SK-N-SH treated with all-trans-retinoic acid at 6 μM for 48 hours (cell line): ENCODE results near the gene SEMA4D.

Experiments
- ATAC-seq: fragments of 200-7000 bp; cut with Tn5 transposase; 3 replicates; pipeline ENCODE4 v1.9.1; 2020; ENCODE audit warnings: mild to moderate bottlenecking, moderate library complexity
- ARNTL ChIP-seq: fragments of 450-650 bp; formaldehyde crosslinking; IDR thresholded peaks from 2 replicates; pipeline ENCODE4 v1.5.0; 2020; ENCODE audit warnings: low read depth, mild to moderate bottlenecking, moderate library complexity, borderline replicate concordance
- BACH2 ChIP-seq: fragments of 250-450 bp; sonication (Bioruptor Pico); IDR thresholded peaks from 2 replicates; pipeline ENCODE4 v1.9.0; 2021; ENCODE audit warnings: mild to moderate bottlenecking, borderline replicate concordance
- CSRNP3 ChIP-seq: fragments of 250-450 bp; sonication (Bioruptor Pico); IDR thresholded peaks from 2 replicates; pipeline ENCODE4 v1.5.1; 2021; ENCODE audit warnings: mild to moderate bottlenecking, moderate library complexity
- ESRRG ChIP-seq: fragments of 250-450 bp; sonication (Bioruptor Pico); IDR thresholded peaks from 2 replicates; pipeline ENCODE4 v1.6.1; 2021; ENCODE audit warnings: mild to moderate bottlenecking
- GLIS3 ChIP-seq: fragments of 250-450 bp; sonication (Bioruptor Pico); IDR thresholded peaks from 2 replicates; pipeline ENCODE4 v1.5.0; 2020; ENCODE audit warnings: mild to moderate bottlenecking, moderate library complexity
- ISL1 ChIP-seq: fragments of 250-450 bp; sonication (Bioruptor Pico); IDR thresholded peaks from 2 replicates; pipeline ENCODE4 v2.1.2; 2022; ENCODE audit warnings: mild to moderate bottlenecking, moderate library complexity
- OSR1 ChIP-seq: fragments of 250-450 bp; sonication (Bioruptor Pico); IDR thresholded peaks from 2 replicates; pipeline ENCODE4 v1.8.0; 2022; ENCODE audit warnings: moderate library complexity, mild to moderate bottlenecking, inconsistent platforms
- PPARA ChIP-seq: fragments of 250-450 bp; sonication (Bioruptor Pico); IDR thresholded peaks from 2 replicates; pipeline ENCODE4 v1.5.0; 2020; ENCODE audit warnings: mild to moderate bottlenecking, borderline replicate concordance
- RARB ChIP-seq: fragments of 250-450 bp; sonication (Bioruptor Pico); IDR thresholded peaks from 2 replicates; pipeline ENCODE4 v1.8.0; 2021; ENCODE audit warnings: mild to moderate bottlenecking, moderate library complexity
- SNAI2 ChIP-seq: fragments of 250-450 bp; sonication (Bioruptor Pico); IDR thresholded peaks from 2 replicates; pipeline ENCODE4 v1.5.0; 2020; ENCODE audit warnings: mild to moderate bottlenecking, moderate library complexity
- TCF4 ChIP-seq: fragments of 250-450 bp; sonication (Bioruptor Pico); IDR thresholded peaks from 2 replicates; pipeline ENCODE4 v1.8.0; 2021; ENCODE audit warnings: mild to moderate bottlenecking, moderate library complexity, borderline replicate concordance
- TOX ChIP-seq: fragments of 250-450 bp; sonication (Bioruptor Pico); IDR thresholded peaks from 2 replicates; pipeline ENCODE4 v1.8.0; 2021; ENCODE audit warnings: mild to moderate bottlenecking, moderate library complexity, borderline replicate concordance
- ZC3H10 ChIP-seq: fragments of 250-450 bp; sonication (Bioruptor Pico); IDR thresholded peaks from 2 replicates; pipeline ENCODE4 v1.5.1; 2021; ENCODE audit warnings: mild to moderate bottlenecking, moderate library complexity
- ZFP3 ChIP-seq: fragments of 250-450 bp; sonication (Bioruptor Pico); IDR thresholded peaks from 2 replicates; pipeline ENCODE4 v1.5.0; 2020; ENCODE audit warnings: mild to moderate bottlenecking, moderate library complexity
- ZFP30 ChIP-seq: fragments of 450-650 bp; formaldehyde crosslinking; IDR thresholded peaks from 2 replicates; pipeline ENCODE4 v1.5.0; 2022; ENCODE audit warnings: mild to moderate bottlenecking, moderate library complexity
- ZNF565 ChIP-seq: fragments of 450-650 bp; formaldehyde crosslinking; conservative IDR thresholded peaks from 2 replicates; pipeline ENCODE4 v1.5.0; 2020; ENCODE audit warnings: low read depth, mild to moderate bottlenecking, moderate library complexity
- ZNF70 ChIP-seq: fragments of 450-650 bp; formaldehyde crosslinking; IDR thresholded peaks from 2 replicates; pipeline ENCODE4 v1.5.0; 2020; ENCODE audit warnings: mild to moderate bottlenecking, moderate library complexity
- ZNF8 ChIP-seq: fragments of 450-650 bp; formaldehyde crosslinking; IDR thresholded peaks from 2 replicates; pipeline ENCODE4 v1.5.0; 2020; ENCODE audit warnings: mild to moderate bottlenecking, moderate library complexity
- TF ChIP-seq, protein P1 (sequence below): fragments of 250-450 bp; sonication (Bioruptor Pico); IDR thresholded peaks from 2 replicates; pipeline ENCODE4 v1.8.0; 2021; ENCODE audit warnings: low read depth, mild to moderate bottlenecking, moderate library complexity, borderline replicate concordance
- TF ChIP-seq, protein P2 (sequence below): fragments of 250-450 bp; sonication (Bioruptor Pico); IDR thresholded peaks from 2 replicates; pipeline ENCODE4 v1.5.1; 2020; ENCODE audit warnings: low read depth, mild to moderate bottlenecking, moderate library complexity
- TF ChIP-seq, protein P3 (sequence below): fragments of 250-450 bp; sonication (Bioruptor Pico); IDR thresholded peaks from 2 replicates; pipeline ENCODE4 v1.8.0; 2020; ENCODE audit warnings: mild to moderate bottlenecking, moderate library complexity, borderline replicate concordance
- TF ChIP-seq, protein P4 (sequence below): fragments of 250-450 bp; sonication (Bioruptor Pico); IDR thresholded peaks from 2 replicates; pipeline ENCODE4 v1.5.0; 2020; ENCODE audit warnings: mild to moderate bottlenecking, moderate library complexity

Gene SEMA4D

DNA sequence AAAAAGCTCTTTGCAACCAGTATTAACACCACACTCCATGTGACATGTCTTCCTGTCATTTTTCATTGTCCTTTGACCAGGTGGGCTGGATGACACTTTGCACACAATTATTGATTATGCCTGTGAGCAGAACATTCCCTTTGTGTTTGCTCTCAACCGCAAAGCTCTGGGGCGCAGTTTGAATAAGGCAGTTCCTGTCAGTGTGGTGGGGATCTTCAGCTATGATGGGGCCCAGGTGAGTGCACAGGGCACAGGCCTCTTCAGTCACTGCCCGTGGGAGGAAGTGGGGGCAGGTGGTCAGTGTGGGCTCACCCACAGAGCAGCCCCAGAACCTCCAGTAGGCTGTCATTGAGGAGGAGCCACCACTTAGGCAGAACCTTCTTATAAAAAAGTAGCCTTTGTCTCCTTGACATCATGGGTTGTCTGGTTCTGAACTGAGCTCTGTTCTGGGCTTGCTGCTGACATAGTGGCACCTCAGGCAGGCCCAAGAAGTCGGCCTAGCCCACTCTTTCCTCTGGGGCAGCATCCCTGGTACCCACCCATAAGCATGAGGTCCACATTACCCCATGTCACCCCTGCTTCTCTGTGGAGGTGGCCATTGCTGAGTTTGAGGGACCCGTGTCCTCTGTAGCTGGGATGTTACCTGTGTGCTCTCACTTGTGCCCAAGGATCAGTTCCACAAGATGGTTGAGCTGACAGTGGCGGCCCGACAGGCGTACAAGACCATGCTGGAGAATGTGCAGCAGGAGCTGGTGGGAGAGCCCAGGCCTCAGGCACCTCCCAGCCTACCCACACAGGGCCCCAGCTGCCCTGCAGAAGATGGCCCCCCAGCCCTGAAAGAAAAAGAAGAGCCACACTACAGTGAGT is 140.3 kb downstream of the SEMA4D start (continued):
- TF ChIP-seq, protein P1, sequence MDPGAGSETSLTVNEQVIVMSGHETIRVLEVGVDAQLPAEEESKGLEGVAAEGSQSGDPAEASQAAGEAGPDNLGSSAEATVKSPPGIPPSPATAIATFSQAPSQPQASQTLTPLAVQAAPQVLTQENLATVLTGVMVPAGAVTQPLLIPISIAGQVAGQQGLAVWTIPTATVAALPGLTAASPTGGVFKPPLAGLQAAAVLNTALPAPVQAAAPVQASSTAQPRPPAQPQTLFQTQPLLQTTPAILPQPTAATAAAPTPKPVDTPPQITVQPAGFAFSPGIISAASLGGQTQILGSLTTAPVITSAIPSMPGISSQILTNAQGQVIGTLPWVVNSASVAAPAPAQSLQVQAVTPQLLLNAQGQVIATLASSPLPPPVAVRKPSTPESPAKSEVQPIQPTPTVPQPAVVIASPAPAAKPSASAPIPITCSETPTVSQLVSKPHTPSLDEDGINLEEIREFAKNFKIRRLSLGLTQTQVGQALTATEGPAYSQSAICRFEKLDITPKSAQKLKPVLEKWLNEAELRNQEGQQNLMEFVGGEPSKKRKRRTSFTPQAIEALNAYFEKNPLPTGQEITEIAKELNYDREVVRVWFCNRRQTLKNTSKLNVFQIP = no peak
- no peak for TF ChIP-seq SNAI2 (CRISPR knock-in tag)
- TF ChIP-seq CSRNP3 (CRISPR knock-in tag) = no peak
- no peak for TF ChIP-seq ZFP3 (CRISPR knock-in tag)
- TF ChIP-seq ZFP30 (CRISPR knock-in tag) = no peak

DNA sequence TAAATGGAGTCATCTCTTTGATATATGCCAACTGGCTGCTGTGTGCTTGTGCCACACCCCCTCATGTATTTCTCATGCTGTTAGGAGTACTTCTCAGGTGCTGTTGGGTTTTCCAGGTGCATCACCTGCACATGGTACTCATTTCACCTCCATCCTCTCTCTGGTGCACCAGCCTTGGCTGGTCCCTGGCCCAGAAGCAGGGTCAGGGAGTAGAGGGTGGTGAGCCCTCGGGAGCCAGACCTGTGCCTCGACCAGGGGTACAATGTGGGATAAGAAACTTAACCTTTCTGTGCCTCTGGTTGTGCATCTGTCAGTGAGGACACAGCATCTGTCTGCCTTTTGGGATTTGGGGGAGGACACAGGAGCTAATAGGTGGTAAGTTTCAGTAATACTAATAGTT is 141.1 kb downstream of the SEMA4D start:
- no peak for ATAC-seq
- TF ChIP-seq, protein P2, sequence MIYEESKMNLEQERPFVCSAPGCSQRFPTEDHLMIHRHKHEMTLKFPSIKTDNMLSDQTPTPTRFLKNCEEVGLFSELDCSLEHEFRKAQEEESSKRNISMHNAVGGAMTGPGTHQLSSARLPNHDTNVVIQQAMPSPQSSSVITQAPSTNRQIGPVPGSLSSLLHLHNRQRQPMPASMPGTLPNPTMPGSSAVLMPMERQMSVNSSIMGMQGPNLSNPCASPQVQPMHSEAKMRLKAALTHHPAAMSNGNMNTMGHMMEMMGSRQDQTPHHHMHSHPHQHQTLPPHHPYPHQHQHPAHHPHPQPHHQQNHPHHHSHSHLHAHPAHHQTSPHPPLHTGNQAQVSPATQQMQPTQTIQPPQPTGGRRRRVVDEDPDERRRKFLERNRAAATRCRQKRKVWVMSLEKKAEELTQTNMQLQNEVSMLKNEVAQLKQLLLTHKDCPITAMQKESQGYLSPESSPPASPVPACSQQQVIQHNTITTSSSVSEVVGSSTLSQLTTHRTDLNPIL (CRISPR knock-in tag) = no peak
- TF ChIP-seq ARNTL (CRISPR knock-in tag) (no peak), OSR1 (CRISPR knock-in tag) (no peak), ZNF70 (CRISPR knock-in tag) (no peak), GLIS3 (CRISPR knock-in tag) (no peak), ISL1 (CRISPR knock-in tag) (no peak), TOX (CRISPR knock-in tag) (no peak), BACH2 (CRISPR knock-in tag) (no peak), ZFP30 (CRISPR knock-in tag) (no peak), TCF4 (CRISPR knock-in tag) (no peak), ZNF8 (no peak), SNAI2 (CRISPR knock-in tag) (no peak), ESRRG (CRISPR knock-in tag) (no peak), RARB (CRISPR knock-in tag) (no peak)
- TF ChIP-seq, protein P3, sequence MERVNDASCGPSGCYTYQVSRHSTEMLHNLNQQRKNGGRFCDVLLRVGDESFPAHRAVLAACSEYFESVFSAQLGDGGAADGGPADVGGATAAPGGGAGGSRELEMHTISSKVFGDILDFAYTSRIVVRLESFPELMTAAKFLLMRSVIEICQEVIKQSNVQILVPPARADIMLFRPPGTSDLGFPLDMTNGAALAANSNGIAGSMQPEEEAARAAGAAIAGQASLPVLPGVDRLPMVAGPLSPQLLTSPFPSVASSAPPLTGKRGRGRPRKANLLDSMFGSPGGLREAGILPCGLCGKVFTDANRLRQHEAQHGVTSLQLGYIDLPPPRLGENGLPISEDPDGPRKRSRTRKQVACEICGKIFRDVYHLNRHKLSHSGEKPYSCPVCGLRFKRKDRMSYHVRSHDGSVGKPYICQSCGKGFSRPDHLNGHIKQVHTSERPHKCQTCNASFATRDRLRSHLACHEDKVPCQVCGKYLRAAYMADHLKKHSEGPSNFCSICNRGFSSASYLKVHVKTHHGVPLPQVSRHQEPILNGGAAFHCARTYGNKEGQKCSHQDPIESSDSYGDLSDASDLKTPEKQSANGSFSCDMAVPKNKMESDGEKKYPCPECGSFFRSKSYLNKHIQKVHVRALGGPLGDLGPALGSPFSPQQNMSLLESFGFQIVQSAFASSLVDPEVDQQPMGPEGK (CRISPR knock-in tag) = no peak

GRCh38 chr9:89354471-89354870 is 143.4 kb downstream of the SEMA4D start:
- no peak for ATAC-seq
- TF ChIP-seq ZFP30 (CRISPR knock-in tag) (no peak), OSR1 (CRISPR knock-in tag) (no peak), ESRRG (CRISPR knock-in tag) (no peak), ZFP3 (CRISPR knock-in tag) (no peak), GLIS3 (CRISPR knock-in tag) (no peak), PPARA (CRISPR knock-in tag) (no peak), ZNF70 (CRISPR knock-in tag) (no peak), SNAI2 (CRISPR knock-in tag) (no peak), ZNF565 (CRISPR knock-in tag) (no peak), ISL1 (CRISPR knock-in tag) (no peak), ZC3H10 (CRISPR knock-in tag) (no peak), ARNTL (CRISPR knock-in tag) (no peak)
- TF ChIP-seq, protein P3 (CRISPR knock-in tag) = no peak
- TF ChIP-seq, protein P2 (CRISPR knock-in tag) = no peak
- TF ChIP-seq, protein P4, sequence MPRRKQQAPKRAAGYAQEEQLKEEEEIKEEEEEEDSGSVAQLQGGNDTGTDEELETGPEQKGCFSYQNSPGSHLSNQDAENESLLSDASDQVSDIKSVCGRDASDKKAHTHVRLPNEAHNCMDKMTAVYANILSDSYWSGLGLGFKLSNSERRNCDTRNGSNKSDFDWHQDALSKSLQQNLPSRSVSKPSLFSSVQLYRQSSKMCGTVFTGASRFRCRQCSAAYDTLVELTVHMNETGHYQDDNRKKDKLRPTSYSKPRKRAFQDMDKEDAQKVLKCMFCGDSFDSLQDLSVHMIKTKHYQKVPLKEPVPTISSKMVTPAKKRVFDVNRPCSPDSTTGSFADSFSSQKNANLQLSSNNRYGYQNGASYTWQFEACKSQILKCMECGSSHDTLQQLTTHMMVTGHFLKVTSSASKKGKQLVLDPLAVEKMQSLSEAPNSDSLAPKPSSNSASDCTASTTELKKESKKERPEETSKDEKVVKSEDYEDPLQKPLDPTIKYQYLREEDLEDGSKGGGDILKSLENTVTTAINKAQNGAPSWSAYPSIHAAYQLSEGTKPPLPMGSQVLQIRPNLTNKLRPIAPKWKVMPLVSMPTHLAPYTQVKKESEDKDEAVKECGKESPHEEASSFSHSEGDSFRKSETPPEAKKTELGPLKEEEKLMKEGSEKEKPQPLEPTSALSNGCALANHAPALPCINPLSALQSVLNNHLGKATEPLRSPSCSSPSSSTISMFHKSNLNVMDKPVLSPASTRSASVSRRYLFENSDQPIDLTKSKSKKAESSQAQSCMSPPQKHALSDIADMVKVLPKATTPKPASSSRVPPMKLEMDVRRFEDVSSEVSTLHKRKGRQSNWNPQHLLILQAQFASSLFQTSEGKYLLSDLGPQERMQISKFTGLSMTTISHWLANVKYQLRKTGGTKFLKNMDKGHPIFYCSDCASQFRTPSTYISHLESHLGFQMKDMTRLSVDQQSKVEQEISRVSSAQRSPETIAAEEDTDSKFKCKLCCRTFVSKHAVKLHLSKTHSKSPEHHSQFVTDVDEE = no peak
- TF ChIP-seq, protein P1 = no peak
